ENCODE measurements around the gene LMTK2.

The LMTK2 gene

DNA sequence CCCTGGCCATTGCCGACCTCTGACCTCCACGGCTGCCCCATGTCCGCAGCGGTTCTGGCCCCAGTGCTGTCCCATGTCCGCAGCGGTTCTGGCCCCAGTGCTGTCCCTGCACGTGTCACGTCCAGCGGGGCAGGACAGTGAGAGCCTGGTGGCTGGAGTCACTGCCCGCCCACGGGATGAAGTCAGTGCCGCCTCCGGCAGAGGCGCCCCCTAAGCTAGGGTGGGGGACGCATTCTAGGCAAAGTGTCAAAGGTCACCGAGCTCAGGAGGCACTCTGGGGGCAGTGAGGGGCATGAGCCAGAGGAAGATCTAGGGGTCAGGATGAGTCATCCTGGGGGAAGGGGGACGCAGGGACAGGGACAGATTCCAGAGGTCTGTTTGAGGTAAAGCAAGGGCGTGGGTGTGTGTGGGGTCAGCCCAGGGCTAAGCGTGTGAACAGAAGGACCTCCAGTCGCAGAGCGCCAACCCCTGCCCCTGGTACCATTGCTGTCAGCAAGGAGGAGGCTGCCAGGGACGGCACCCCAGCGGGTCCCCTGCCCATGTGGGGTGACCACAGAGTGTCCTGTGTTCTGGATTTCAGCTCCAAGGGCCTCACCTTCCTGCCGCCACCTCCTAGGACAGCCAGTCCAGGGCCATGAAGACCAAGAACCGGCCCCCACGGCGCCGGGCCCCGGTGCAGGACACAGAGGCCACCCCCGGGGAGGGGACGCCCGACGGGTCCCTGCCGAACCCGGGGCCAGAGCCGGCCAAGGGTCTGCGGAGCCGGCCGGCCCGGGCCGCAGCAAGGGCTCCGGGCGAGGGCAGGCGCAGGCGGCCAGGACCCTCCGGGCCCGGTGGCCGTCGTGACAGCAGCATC, 105.2 kb downstream of the LMTK2 start:
- DNase-seq (ENCODE audit: insufficient read length, low spot score): no peak
- TF ChIP-seq POLR2AphosphoS5 (IDR thresholded peaks at IDR 0.05; ENCODE audit: low read depth, low read length) (no peak), PAX5 (IDR thresholded peaks at IDR 0.05; ENCODE audit: insufficient read depth, low read length, severe bottlenecking) (no peak), TAF1 (IDR thresholded peaks at IDR 0.05; ENCODE audit: low read depth, low read length) (no peak), SPI1 (IDR thresholded peaks at IDR 0.05; ENCODE audit: low read depth, low read length) (no peak), POLR2A (IDR thresholded peaks at IDR 0.05; ENCODE audit: low read depth, low read length) (no peak), POU2F2 (IDR thresholded peaks at IDR 0.05; ENCODE audit: low read depth, low read length) (no peak)
- no peak for FAIRE-seq

DNA sequence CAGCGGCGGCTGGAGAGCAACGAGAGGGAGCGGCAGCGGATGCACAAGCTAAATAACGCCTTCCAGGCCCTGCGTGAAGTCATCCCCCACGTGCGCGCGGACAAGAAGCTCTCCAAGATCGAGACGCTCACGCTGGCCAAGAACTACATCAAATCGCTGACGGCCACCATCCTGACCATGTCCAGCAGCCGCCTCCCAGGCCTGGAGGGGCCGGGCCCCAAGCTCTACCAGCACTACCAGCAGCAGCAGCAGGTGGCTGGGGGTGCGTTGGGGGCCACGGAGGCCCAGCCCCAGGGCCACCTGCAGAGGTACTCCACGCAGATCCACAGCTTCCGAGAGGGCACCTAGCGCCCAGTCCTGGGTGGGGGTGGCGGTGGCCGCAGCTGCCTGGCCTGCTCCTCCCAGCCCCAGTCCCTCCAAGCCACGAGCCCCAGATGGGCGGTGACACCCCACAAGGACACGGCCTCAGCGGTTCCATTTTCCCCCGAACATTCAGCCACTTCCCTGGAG, 105.9 kb downstream of the LMTK2 start:
- DNase-seq (ENCODE audit: insufficient read length, low spot score): no peak
- TF ChIP-seq POU2F2 (IDR thresholded peaks at IDR 0.05; ENCODE audit: low read depth, low read length) (no peak), PAX5 (IDR thresholded peaks at IDR 0.05; ENCODE audit: insufficient read depth, low read length, severe bottlenecking) (no peak), POLR2AphosphoS5 (IDR thresholded peaks at IDR 0.05; ENCODE audit: low read depth, low read length) (no peak), TAF1 (IDR thresholded peaks at IDR 0.05; ENCODE audit: low read depth, low read length) (no peak), SPI1 (IDR thresholded peaks at IDR 0.05; ENCODE audit: low read depth, low read length) (no peak), POLR2A (IDR thresholded peaks at IDR 0.05; ENCODE audit: low read depth, low read length) (no peak)
- no peak for FAIRE-seq

GRCh38 chr7:98213296-98213887, 106.7 kb downstream of the LMTK2 start:
- no peak for DNase-seq (ENCODE audit: insufficient read length, low spot score)
- FAIRE-seq: no peak
- no peak for TF ChIP-seq PAX5 (IDR thresholded peaks at IDR 0.05; ENCODE audit: insufficient read depth, low read length, severe bottlenecking)
- no peak for TF ChIP-seq SPI1 (IDR thresholded peaks at IDR 0.05; ENCODE audit: low read depth, low read length)
- no peak for TF ChIP-seq TAF1 (IDR thresholded peaks at IDR 0.05; ENCODE audit: low read depth, low read length)
- no peak for TF ChIP-seq POU2F2 (IDR thresholded peaks at IDR 0.05; ENCODE audit: low read depth, low read length)
- no peak for TF ChIP-seq POLR2A (IDR thresholded peaks at IDR 0.05; ENCODE audit: low read depth, low read length)
- TF ChIP-seq POLR2AphosphoS5 (IDR thresholded peaks at IDR 0.05; ENCODE audit: low read depth, low read length): no peak

DNA sequence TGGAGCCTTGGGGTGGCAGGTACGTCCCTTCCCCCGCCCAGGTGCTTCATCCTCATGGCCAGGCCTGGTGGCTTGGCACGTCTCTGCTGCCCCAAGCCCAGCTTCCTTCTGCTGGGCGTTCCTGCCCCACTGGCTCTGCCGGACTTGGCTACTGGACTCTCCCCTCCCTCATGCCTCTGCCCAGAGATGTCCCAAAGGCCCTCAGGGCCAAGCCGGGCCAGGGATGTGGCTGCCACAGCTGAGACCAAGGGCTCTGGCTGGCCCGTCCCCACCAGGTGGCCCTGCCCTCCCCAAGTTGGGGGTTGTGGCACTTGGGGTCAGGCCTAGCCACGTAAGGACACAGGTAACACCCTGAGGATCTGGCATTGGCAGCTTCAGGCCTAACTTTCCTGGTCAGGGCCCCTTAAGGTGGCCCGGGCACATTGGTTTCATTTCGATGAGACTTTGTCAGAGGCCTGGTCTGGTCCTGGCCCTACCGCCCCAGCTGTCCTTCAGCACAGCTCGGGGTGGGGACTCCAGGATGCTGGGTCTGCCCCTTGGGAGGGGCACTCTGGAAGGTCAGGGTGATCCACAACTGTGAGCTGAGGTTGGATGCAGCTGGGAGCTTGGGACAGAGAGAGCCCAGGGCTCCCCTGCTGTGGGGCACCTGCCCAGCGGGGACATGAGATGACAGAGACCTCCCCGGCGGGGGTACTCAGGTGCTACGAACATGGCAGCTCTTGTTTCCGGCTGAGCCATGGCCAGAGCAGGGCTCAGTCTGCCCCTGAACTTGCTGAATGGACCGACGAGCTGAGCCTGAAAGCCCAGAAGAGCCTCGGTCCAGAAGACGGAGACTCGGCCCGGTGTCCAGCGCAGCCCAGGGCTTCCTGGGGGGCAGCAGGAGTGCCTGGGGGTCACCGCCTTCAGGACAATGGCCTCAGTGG, 107.5 kb downstream of the LMTK2 start:
- no peak for TF ChIP-seq TAF1 (IDR thresholded peaks at IDR 0.05; ENCODE audit: low read depth, low read length)
- no peak for TF ChIP-seq POLR2A (IDR thresholded peaks at IDR 0.05; ENCODE audit: low read depth, low read length)
- no peak for TF ChIP-seq POU2F2 (IDR thresholded peaks at IDR 0.05; ENCODE audit: low read depth, low read length)
- TF ChIP-seq POLR2AphosphoS5 (IDR thresholded peaks at IDR 0.05; ENCODE audit: low read depth, low read length): no peak
- no peak for TF ChIP-seq SPI1 (IDR thresholded peaks at IDR 0.05; ENCODE audit: low read depth, low read length)
- TF ChIP-seq PAX5 (IDR thresholded peaks at IDR 0.05; ENCODE audit: insufficient read depth, low read length, severe bottlenecking): no peak
- no peak for DNase-seq (ENCODE audit: insufficient read length, low spot score)
- no peak for FAIRE-seq

DNA sequence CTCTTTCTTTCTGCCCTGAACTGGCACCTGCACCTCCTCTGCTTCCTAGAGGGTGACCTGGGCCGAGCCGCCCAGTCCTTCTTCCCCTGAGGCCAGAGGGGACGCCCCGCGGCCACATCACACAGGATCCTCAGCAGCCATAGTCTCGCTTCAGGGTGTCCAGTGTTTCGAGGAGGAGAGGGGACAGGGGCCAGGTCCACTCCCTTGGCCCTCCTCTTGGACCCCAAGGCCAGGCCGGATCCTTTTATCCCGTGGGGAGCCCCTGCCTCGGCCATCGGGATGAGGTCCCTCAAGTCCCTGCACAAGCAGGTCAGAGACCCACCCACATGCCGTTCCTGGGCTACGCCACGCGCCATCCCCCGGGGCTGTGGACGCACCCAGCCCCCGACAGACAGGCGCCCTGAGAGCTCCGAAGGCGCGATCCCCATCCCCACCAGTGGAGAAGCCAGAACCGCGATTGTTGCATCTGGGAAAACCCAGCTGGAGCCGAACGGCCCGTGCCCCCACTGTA, 108.2 kb downstream of the LMTK2 start:
- no peak for TF ChIP-seq POU2F2 (IDR thresholded peaks at IDR 0.05; ENCODE audit: low read depth, low read length)
- no peak for TF ChIP-seq TAF1 (IDR thresholded peaks at IDR 0.05; ENCODE audit: low read depth, low read length)
- TF ChIP-seq POLR2A (IDR thresholded peaks at IDR 0.05; ENCODE audit: low read depth, low read length): no peak
- no peak for TF ChIP-seq PAX5 (IDR thresholded peaks at IDR 0.05; ENCODE audit: insufficient read depth, low read length, severe bottlenecking)
- TF ChIP-seq POLR2AphosphoS5 (IDR thresholded peaks at IDR 0.05; ENCODE audit: low read depth, low read length): no peak
- TF ChIP-seq SPI1 (IDR thresholded peaks at IDR 0.05; ENCODE audit: low read depth, low read length): no peak
- no peak for FAIRE-seq
- DNase-seq (ENCODE audit: insufficient read length, low spot score): no peak

GRCh38 chr7:98215561-98216495, 109.2 kb downstream of the LMTK2 start:
- TF ChIP-seq POLR2AphosphoS5 (IDR thresholded peaks at IDR 0.05; ENCODE audit: low read depth, low read length): no peak
- no peak for TF ChIP-seq TAF1 (IDR thresholded peaks at IDR 0.05; ENCODE audit: low read depth, low read length)
- TF ChIP-seq SPI1 (IDR thresholded peaks at IDR 0.05; ENCODE audit: low read depth, low read length): no peak
- TF ChIP-seq PAX5 (IDR thresholded peaks at IDR 0.05; ENCODE audit: insufficient read depth, low read length, severe bottlenecking): no peak
- TF ChIP-seq POU2F2 (IDR thresholded peaks at IDR 0.05; ENCODE audit: low read depth, low read length): no peak
- no peak for TF ChIP-seq POLR2A (IDR thresholded peaks at IDR 0.05; ENCODE audit: low read depth, low read length)
- DNase-seq (ENCODE audit: insufficient read length, low spot score): no peak
- FAIRE-seq: no peak

- DNase-seq (ENCODE audit: insufficient read length, low spot score): no peak
- FAIRE-seq: no peak
- TF ChIP-seq POLR2A (IDR thresholded peaks at IDR 0.05; ENCODE audit: low read depth, low read length) (no peak), SPI1 (IDR thresholded peaks at IDR 0.05; ENCODE audit: low read depth, low read length) (no peak), TAF1 (IDR thresholded peaks at IDR 0.05; ENCODE audit: low read depth, low read length) (no peak), POU2F2 (IDR thresholded peaks at IDR 0.05; ENCODE audit: low read depth, low read length) (no peak)
Measured at GRCh38 chr7:98216941-98217622, 110.4 kb downstream of the LMTK2 start.
